ENCODE measurements around the gene TRABD2B.

TRABD2B gene

DNA sequence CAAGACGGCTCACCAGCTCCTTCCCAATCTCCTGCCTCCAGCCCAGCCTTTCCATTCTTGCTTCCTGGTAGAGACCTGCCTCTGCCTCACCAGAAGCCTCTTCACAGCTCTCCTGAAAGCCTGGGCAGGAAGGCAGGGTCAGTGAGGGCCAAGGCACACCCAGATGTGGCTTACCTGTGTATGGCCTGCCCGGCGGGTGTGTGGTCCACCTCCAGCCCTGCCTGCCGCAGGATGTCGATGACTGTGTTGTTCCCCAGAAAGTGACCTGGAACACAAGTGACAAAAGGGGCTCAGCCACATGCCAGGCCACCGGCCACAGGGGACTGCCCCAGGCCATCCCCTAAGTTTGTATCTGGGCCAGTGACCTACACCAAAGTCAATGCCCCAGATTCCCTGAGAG lies 218.9 kb downstream of the TRABD2B start:
- in situ Hi-C loops (cut with MboI; ENCODE audit: low pct_unique_long_range_greater_than_20kb, low sequenced_read_pairs, unreplicated experiment): no loop called here
- TF ChIP-seq, protein P1, sequence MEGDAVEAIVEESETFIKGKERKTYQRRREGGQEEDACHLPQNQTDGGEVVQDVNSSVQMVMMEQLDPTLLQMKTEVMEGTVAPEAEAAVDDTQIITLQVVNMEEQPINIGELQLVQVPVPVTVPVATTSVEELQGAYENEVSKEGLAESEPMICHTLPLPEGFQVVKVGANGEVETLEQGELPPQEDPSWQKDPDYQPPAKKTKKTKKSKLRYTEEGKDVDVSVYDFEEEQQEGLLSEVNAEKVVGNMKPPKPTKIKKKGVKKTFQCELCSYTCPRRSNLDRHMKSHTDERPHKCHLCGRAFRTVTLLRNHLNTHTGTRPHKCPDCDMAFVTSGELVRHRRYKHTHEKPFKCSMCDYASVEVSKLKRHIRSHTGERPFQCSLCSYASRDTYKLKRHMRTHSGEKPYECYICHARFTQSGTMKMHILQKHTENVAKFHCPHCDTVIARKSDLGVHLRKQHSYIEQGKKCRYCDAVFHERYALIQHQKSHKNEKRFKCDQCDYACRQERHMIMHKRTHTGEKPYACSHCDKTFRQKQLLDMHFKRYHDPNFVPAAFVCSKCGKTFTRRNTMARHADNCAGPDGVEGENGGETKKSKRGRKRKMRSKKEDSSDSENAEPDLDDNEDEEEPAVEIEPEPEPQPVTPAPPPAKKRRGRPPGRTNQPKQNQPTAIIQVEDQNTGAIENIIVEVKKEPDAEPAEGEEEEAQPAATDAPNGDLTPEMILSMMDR (IDR thresholded peaks at IDR 0.05; ENCODE audit: extremely low read depth, insufficient read depth, missing control alignments): no peak
- DNase-seq (ENCODE audit: low spot score): no peak

DNA sequence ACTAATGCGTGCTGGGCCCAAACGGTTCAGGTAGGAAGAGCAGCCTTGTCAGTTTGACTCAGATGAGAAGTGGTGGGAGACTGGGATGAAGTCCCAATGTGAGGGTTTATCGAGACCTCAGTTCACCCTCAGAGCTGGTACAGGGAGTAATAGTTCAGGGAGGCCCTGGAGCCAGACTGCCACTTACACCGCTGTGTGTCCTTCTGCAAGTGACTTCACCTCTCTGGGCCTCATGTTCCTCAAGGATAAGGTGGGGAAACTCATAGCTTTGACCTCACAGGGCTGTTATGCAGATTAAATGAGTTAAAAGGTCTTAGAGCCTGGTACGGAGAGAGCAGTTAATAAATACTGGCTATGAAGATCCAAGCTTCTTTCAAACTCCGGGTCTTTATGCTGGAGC lies 219.9 kb downstream of the TRABD2B start:
- TF ChIP-seq, protein P1 (IDR thresholded peaks at IDR 0.05; ENCODE audit: extremely low read depth, insufficient read depth, missing control alignments): no peak

DNA sequence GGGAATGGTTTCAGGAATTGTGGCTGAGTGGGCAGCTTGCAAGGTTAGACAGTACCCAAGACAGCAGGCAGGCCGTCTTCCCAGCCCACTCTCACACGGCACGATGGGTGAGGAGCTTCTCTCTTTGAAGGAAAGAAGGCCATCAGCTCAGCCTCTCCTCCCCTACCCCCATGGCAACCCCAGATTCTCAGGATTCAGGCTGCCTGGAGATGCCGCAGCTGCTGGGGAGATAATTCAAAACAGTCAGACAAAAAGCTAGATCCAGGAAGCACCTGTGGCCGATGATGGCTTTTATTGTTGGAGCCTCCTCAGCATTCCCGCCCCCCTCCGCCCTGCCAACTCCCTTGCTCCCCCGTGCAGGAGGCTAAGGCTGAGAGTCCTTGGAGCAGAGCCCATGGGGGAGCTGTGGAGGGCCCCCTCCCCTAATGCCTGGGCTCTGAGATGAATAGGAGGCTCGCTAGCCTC lies 220.5 kb downstream of the TRABD2B start:
- TF ChIP-seq, protein P1 (IDR thresholded peaks at IDR 0.05; ENCODE audit: extremely low read depth, insufficient read depth, missing control alignments): no peak
- no peak for DNase-seq (ENCODE audit: low spot score)
- in situ Hi-C loops (cut with MboI; ENCODE audit: low pct_unique_long_range_greater_than_20kb, low sequenced_read_pairs, unreplicated experiment): no loop called here

More for the DNA sequence above, 219.9 kb downstream of the TRABD2B start:
- DNase-seq (ENCODE audit: low spot score): no peak
- in situ Hi-C loops (cut with MboI; ENCODE audit: low pct_unique_long_range_greater_than_20kb, low sequenced_read_pairs, unreplicated experiment): no loop called here

DNA sequence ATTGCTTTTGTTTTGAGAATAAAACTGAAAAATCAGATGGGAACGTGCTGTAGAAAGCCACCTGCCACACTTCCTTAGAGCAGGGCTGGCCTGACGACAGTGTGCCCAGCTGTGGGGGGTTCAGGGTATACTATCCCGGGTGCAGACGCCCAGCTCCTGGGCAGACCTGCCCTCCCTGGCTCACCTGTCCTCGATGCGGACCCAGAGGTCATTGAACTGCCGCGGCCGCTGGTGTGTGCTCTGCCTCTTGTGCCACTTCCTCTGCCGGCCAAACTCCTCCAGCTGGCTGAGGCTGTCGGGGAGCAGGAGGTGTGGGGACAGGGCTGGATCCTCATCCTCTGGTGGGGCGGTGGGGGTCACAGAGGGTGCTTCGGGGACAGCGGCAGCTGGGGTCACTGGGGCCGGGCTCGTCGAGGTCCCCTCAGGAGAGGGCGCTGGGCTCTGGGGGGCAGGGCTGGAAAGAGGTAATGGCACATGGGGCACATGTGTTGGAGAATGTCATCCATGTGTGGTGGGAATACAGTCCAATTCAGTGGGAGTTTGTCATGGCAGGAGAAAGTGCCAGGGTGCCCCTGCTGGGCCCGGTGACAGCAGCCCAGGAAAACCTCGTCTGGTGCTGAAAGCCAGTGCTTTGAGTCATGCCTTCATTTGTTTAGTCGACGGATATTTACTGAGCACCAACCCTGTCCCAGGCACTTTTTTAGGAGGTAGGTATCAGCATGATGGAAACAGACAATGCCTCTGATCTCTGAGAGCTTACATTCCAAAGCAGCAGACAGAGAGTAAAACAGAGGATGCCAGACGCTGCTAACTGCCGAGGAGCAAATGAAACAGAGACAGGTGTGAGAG lies 222.0 kb downstream of the TRABD2B start:
- in situ Hi-C loops (cut with MboI; ENCODE audit: low pct_unique_long_range_greater_than_20kb, low sequenced_read_pairs, unreplicated experiment): no loop called here
- TF ChIP-seq, protein P1 (IDR thresholded peaks at IDR 0.05; ENCODE audit: extremely low read depth, insufficient read depth, missing control alignments): no peak
- DNase-seq (ENCODE audit: low spot score): no peak

DNA sequence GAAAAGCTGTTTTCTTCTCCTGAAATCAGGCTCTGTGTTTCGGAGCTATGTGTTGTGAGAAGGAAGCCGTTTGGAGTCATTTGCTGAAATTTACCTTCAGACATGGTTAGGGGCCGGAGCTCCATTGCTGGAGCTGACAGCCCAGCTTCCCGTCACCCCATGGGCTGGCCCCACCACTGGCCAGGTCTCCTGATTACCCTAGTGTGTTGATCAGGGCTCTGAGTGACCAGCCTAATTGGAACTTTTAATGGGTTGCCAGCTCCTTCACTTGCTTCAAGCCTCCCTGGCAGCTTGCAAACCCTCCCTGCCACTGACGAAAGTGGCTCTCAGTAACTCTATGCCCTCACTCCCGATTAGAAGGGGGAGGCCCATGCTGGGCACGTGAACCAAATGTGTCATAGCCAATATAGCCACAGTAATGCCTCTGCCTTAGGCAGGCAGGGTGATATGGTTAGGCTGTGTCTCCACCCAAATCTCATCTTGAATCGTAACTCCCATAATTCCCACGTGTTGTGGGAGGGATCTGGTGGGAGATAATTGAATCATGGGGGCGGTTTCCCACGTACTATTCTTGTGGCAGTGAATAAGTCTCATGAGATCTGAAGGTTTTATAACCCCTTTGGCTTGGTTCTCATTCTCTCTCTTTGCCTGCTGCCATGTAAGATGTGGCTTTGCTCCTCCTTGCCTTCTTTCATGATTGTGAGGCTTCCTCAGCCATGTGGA lies 224.1 kb downstream of the TRABD2B start:
- in situ Hi-C loops (cut with MboI; ENCODE audit: low pct_unique_long_range_greater_than_20kb, low sequenced_read_pairs, unreplicated experiment): no loop called here
- TF ChIP-seq, protein P1 (IDR thresholded peaks at IDR 0.05; ENCODE audit: extremely low read depth, insufficient read depth, missing control alignments): no peak
- DNase-seq (ENCODE audit: low spot score): no peak

DNA sequence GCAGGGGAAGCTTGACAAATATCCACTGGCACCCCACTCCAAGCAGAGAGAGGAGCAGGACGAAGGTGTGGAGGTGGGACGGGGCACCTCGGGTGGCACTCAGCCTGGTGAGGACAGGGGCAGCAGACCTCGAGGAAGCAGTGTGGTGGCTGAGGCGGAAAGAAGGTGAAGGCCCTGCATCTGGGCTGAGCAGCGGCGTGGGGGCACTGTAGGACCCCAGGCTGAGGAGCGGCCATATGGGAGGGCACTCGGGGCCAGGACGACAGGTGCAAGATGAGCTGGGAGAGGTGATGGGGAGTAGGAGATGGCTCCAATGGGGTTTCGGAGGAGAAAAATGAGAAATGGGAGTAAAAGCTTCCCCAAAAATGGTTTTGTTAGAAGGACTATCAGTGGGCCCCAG lies 224.9 kb downstream of the TRABD2B start:
- in situ Hi-C loops (cut with MboI; ENCODE audit: low pct_unique_long_range_greater_than_20kb, low sequenced_read_pairs, unreplicated experiment): no loop called here
- DNase-seq (ENCODE audit: low spot score): no peak

More for the DNA sequence above, 224.9 kb downstream of the TRABD2B start:
- TF ChIP-seq, protein P1 (IDR thresholded peaks at IDR 0.05; ENCODE audit: extremely low read depth, insufficient read depth, missing control alignments): no peak
